Stimulated activated CD8-positive, alpha-beta memory T cell treated with anti-CD3 and anti-CD28 coated beads, Interleukin-7, amount 100 ng/mL, for 4 hours (primary cell): ENCODE results near the gene USP15.
A peak's percentile ranks its signal among the peaks of the same experiment; 100 is the strongest.
"Not testable (repeated sequence)": the region's sequence is repeated elsewhere in the genome, so short reads cannot be mapped to it uniquely, and the experiment has no call there.

Experiments
- DNase-seq, 2 donors: peaks; one replicate each; pipeline ENCODE4 v3.0.0-alpha.2; 2020; ENCODE audit warnings: low read depth in 2 of 2

USP15 gene

GRCh38 chr12:62438098-62438692 lies 178.0 kb downstream of the USP15 start:
- DNase-seq = peak in 1 of 2 donors; percentile 19

GRCh38 chr12:62446754-62447452 lies 186.7 kb downstream of the USP15 start:
- DNase-seq = no peak

GRCh38 chr12:62448436-62448835 lies 188.2 kb downstream of the USP15 start:
- DNase-seq = no peak

- not testable (repeated sequence) for DNase-seq
Measured at GRCh38 chr12:62455429-62455828, 195.2 kb downstream of the USP15 start.

GRCh38 chr12:62458626-62459025 lies 198.4 kb downstream of the USP15 start:
- no peak for DNase-seq

- no peak for DNase-seq
Measured at GRCh38 chr12:62459976-62460375, 199.8 kb downstream of the USP15 start.

GRCh38 chr12:62461171-62461837 lies 201.1 kb downstream of the USP15 start:
- DNase-seq = not testable (repeated sequence)

- not testable (repeated sequence) for DNase-seq
Measured at GRCh38 chr12:62463252-62463651, 203.0 kb downstream of the USP15 start.
